AG04449 (cell line): ENCODE measurements around the gene FOXP1.

Experiments
- CTCF ChIA-PET: fragments of 350-600 bp; formaldehyde crosslinking; extraction: SDS; loops from one replicate; lab custom pipeline; 2021; ENCODE audit warnings: antibody characterized with exemption; lab: Yijun Ruan, JAX
- POLR2A ChIA-PET: fragments of 400-600, 350-600 bp; formaldehyde crosslinking; extraction: SDS; loops from one replicate; lab custom pipeline; 2020; ENCODE audit warnings: antibody characterized with exemption, inconsistent platforms; lab: Yijun Ruan, JAX
- DNase-seq: peaks from one replicate; pipeline ENCODE4 v3.0.0-alpha.2; 2010; ENCODE audit warnings: low read depth, low spot score
- H3K4me3 ChIP-seq: 2 replicates; pipeline ENCODE4 v1.5.1; 2011; ENCODE audit warnings: low read depth, mild to moderate bottlenecking, control low read depth, low read length
- TF ChIP-seq, protein P1 (sequence below): IDR thresholded peaks from one replicate; pipeline ENCODE4 v1.5.1; 2011; ENCODE audit warnings: mild to moderate bottlenecking, moderate library complexity, low read length, control low read depth, inconsistent platforms; ENCODE audit not compliant: insufficient read depth; ENCODE audit errors: missing control alignments

Gene FOXP1

DNA sequence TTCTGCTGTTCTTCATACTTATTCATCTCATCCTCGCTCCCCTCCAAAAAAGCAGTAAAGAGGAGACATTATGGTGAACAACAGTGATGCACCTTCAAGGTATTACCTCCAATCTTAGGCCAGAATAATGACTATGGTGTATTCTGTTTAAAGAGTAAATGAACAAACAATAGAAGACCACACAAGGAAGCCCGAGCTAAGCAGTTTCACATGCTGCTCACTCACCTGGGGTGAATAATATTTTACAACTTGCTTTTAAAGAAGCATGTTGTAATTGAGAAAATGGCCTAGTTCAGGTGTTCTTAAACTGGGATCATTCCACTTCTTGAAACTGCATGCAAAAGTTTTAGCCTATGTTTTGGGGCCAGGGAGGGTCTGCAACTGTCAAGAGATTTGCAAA lies 581.2 kb downstream of the FOXP1 start:
- TF ChIP-seq, protein P1, sequence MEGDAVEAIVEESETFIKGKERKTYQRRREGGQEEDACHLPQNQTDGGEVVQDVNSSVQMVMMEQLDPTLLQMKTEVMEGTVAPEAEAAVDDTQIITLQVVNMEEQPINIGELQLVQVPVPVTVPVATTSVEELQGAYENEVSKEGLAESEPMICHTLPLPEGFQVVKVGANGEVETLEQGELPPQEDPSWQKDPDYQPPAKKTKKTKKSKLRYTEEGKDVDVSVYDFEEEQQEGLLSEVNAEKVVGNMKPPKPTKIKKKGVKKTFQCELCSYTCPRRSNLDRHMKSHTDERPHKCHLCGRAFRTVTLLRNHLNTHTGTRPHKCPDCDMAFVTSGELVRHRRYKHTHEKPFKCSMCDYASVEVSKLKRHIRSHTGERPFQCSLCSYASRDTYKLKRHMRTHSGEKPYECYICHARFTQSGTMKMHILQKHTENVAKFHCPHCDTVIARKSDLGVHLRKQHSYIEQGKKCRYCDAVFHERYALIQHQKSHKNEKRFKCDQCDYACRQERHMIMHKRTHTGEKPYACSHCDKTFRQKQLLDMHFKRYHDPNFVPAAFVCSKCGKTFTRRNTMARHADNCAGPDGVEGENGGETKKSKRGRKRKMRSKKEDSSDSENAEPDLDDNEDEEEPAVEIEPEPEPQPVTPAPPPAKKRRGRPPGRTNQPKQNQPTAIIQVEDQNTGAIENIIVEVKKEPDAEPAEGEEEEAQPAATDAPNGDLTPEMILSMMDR = no peak
- H3K4me3 ChIP-seq = no peak overlapping the region
- DNase-seq = no peak
- ChIA-PET CTCF (interaction anchor here (2.2 kb wide), 1 partner anchor 12 kb away, joined by 5 read pairs; no protein-coding TSS in a partner anchor), POLR2A (no interaction called here)

- ChIA-PET POLR2A (no interaction called here), CTCF (interaction anchor here (0.6 kb wide), 1 partner anchor 12 kb away, joined by 3 read pairs; no protein-coding TSS in a partner anchor)
- TF ChIP-seq, protein P1 = no peak
- no peak overlapping the region for H3K4me3 ChIP-seq
- no peak for DNase-seq
Measured at GRCh38 chr3:71001303-71001830, 582.2 kb downstream of the FOXP1 start.

- H3K4me3 ChIP-seq = no peak overlapping the region
- CTCF ChIA-PET = interaction anchor here (0.8 kb wide), 1 partner anchor 16 kb away, joined by 3 read pairs; no protein-coding TSS in a partner anchor
- POLR2A ChIA-PET = no interaction called here
- TF ChIP-seq, protein P1 = no peak
- DNase-seq = no peak
Measured at GRCh38 chr3:71000483-71000882, 583.0 kb downstream of the FOXP1 start.

GRCh38 chr3:70999730-71000129 lies 583.8 kb downstream of the FOXP1 start:
- ChIA-PET POLR2A (no interaction called here), CTCF (interaction anchor here (0.8 kb wide), 1 partner anchor 16 kb away, joined by 3 read pairs; no protein-coding TSS in a partner anchor)
- DNase-seq = peak; percentile 37
- H3K4me3 ChIP-seq = no peak overlapping the region
- TF ChIP-seq, protein P1 = no peak

DNA sequence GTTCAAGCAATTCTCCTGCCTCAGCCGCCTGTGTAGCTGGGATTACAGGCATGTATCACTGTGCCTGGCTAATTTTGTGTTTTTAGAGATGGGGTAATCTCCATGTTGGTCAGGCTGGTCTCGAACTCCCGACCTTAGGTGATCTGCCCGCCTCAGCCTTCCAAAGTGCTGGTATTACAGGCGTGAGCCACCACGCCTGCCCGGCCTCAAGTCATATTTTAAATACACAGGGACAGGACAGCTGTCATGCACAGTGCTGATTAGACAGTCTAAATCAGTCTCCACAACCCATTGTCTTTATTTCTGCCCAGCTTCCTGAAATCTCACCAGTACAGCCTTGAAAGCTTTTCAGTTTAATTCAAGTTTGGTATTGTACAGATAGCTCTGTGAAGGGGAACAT lies 587.4 kb downstream of the FOXP1 start:
- CTCF ChIA-PET = interaction anchor here (1.1 to 1.5 kb wide), 3 partner anchors 8 to 12 kb away, joined by 3 to 7 read pairs (median 6); no protein-coding TSS in a partner anchor
- TF ChIP-seq, protein P1 = no peak
- POLR2A ChIA-PET = no interaction called here
- DNase-seq = no peak
- H3K4me3 ChIP-seq = no peak overlapping the region

GRCh38 chr3:70994644-70995043 lies 588.9 kb downstream of the FOXP1 start:
- TF ChIP-seq, protein P1 = no peak
- H3K4me3 ChIP-seq = no peak overlapping the region
- no peak for DNase-seq
- ChIA-PET CTCF (interaction anchor here (1.2 to 1.9 kb wide), 3 partner anchors 12 to 444 kb away, joined by 3 to 6 read pairs (median 4); no protein-coding TSS in a partner anchor), POLR2A (no interaction called here)
